ENCODE measurements around the gene RPA1. TPM values are rescaled to one million over a fixed set of nuclear protein-coding genes. Genes with fewer than 3 reads are reported as not detected.
"Not testable (repeated sequence)": the region's sequence is repeated elsewhere in the genome, so short reads cannot be mapped to it uniquely, and the experiment has no call there.

RPA1 gene
- total and polyA plus RNA-seq, 2 donors (not counting 1 experiment from before 2014, with no cell fraction given) = 22.3 to 55.4 TPM

GRCh38 chr17:1888741-1889140 is 58.9 kb downstream of the RPA1 start:
- no peaks in the 10 kb centered on the region for H3K27me3 ChIP-seq (ENCODE audit: control insufficient read depth, insufficient read depth, low read length)
- no peaks in the 10 kb centered on the region for H4K20me1 ChIP-seq (ENCODE audit: control insufficient read depth, extremely low read depth, insufficient read depth, low read length)
- H2AFZ ChIP-seq (ENCODE audit: low read length) = no peak overlapping the region
- no peaks in the 10 kb centered on the region for H3K9me3 ChIP-seq (ENCODE audit: control insufficient read depth, insufficient read depth, low read depth, low read length)
- H3K4me1 ChIP-seq (ENCODE audit: control insufficient read depth, extremely low read depth, insufficient read depth, low read length) = no peaks in the 10 kb centered on the region
- peaks cover 15% of the 10 kb centered on the region for H3K36me3 ChIP-seq (ENCODE audit: control insufficient read depth, insufficient read depth, low read length)
- no peak overlapping the region for H3K9ac ChIP-seq (ENCODE audit: insufficient read depth, low read length)
- DNase-seq (ENCODE audit: low read depth in 2 of 2) = no peak
- H3K79me2 ChIP-seq (ENCODE audit: control insufficient read depth, insufficient read depth, low read length) = no peaks in the 10 kb centered on the region
- H3K27ac ChIP-seq (ENCODE audit: insufficient read depth, low read length) = no peak overlapping the region
- no peak overlapping the region for H3K4me3 ChIP-seq (replicated peaks in 1 of 4; ENCODE audit: control extremely low read depth in 1 of 4, insufficient read depth in 1 of 4, low read depth in 3 of 4, low read length in 4 of 4)
- H3K4me2 ChIP-seq (ENCODE audit: extremely low read depth, insufficient read depth, low read length) = no peak overlapping the region
- TF ChIP-seq CTCF (conservative IDR thresholded peaks at IDR 0.05 in 1 of 2, IDR thresholded peaks at IDR 0.05 in 1 of 2; ENCODE audit: low read depth in 1 of 2, low read length in 2 of 2) (no peak), EZH2 (IDR thresholded peaks at IDR 0.05; ENCODE audit: low read length, missing control alignments) (no peak)

DNA sequence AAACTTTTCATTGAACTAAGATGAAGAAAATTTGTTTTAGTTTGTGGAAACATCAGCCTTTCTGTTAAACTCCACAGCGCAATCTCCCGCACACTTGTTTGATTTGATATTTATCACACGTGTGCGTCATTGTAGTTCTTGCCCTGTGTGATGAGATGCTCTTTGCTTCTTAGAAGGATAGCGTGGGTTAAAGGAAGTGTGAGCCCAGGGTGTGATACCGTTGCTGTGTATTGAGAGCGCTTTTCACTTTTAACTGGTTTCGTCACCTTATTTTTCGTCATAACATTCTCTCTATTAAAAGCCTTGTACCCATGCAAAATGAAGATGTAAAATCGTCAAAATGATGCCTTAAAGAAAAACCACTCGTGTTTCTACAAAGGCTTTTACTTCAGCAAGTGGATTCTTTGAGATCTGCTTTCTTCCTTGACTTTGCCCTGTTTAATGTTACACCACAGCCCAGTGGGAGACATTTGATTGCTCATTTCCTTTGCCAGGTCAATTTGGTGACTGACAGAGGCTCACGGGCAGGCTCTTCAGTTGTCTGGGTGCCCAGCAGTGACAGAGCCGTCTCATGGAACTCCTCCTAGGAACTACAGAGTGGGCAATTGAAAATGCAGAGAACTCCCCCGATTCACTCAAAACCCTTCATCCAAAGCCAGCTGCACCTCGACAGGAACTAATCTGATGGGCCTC is 61.1 kb downstream of the RPA1 start:
- H3K4me3 ChIP-seq (replicated peaks in 1 of 4; ENCODE audit: control extremely low read depth in 1 of 4, insufficient read depth in 1 of 4, low read depth in 3 of 4, low read length in 4 of 4) = no peak overlapping the region
- H3K4me1 ChIP-seq (ENCODE audit: control insufficient read depth, extremely low read depth, insufficient read depth, low read length) = no peaks in the 10 kb centered on the region
- H2AFZ ChIP-seq (ENCODE audit: low read length) = no peak overlapping the region
- H3K79me2 ChIP-seq (ENCODE audit: control insufficient read depth, insufficient read depth, low read length) = no peaks in the 10 kb centered on the region
- H3K9me3 ChIP-seq (ENCODE audit: control insufficient read depth, insufficient read depth, low read depth, low read length) = no peaks in the 10 kb centered on the region
- no peaks in the 10 kb centered on the region for H3K27me3 ChIP-seq (ENCODE audit: control insufficient read depth, insufficient read depth, low read length)
- H3K4me2 ChIP-seq (ENCODE audit: extremely low read depth, insufficient read depth, low read length) = no peak overlapping the region
- TF ChIP-seq CTCF (conservative IDR thresholded peaks at IDR 0.05 in 1 of 2, IDR thresholded peaks at IDR 0.05 in 1 of 2; ENCODE audit: low read depth in 1 of 2, low read length in 2 of 2) (no peak), EZH2 (IDR thresholded peaks at IDR 0.05; ENCODE audit: low read length, missing control alignments) (no peak)
- no peak overlapping the region for H3K27ac ChIP-seq (ENCODE audit: insufficient read depth, low read length)
- no peak for DNase-seq (ENCODE audit: low read depth in 2 of 2)
- peaks cover 7% of the 10 kb centered on the region for H3K36me3 ChIP-seq (ENCODE audit: control insufficient read depth, insufficient read depth, low read length)
- no peak overlapping the region for H3K9ac ChIP-seq (ENCODE audit: insufficient read depth, low read length)
- no peaks in the 10 kb centered on the region for H4K20me1 ChIP-seq (ENCODE audit: control insufficient read depth, extremely low read depth, insufficient read depth, low read length)

GRCh38 chr17:1894753-1895339 is 65.0 kb downstream of the RPA1 start:
- no peak overlapping the region for H3K27ac ChIP-seq (ENCODE audit: insufficient read depth, low read length)
- no peaks in the 10 kb centered on the region for H3K27me3 ChIP-seq (ENCODE audit: control insufficient read depth, insufficient read depth, low read length)
- TF ChIP-seq CTCF (conservative IDR thresholded peaks at IDR 0.05 in 1 of 2, IDR thresholded peaks at IDR 0.05 in 1 of 2; ENCODE audit: low read depth in 1 of 2, low read length in 2 of 2) (no peak), EZH2 (IDR thresholded peaks at IDR 0.05; ENCODE audit: low read length, missing control alignments) (no peak)
- no peak overlapping the region for H3K9ac ChIP-seq (ENCODE audit: insufficient read depth, low read length)
- no peak overlapping the region for H3K4me3 ChIP-seq (replicated peaks in 1 of 4; ENCODE audit: control extremely low read depth in 1 of 4, insufficient read depth in 1 of 4, low read depth in 3 of 4, low read length in 4 of 4)
- no peaks in the 10 kb centered on the region for H3K9me3 ChIP-seq (ENCODE audit: control insufficient read depth, insufficient read depth, low read depth, low read length)
- no peaks in the 10 kb centered on the region for H3K79me2 ChIP-seq (ENCODE audit: control insufficient read depth, insufficient read depth, low read length)
- H3K4me1 ChIP-seq (ENCODE audit: control insufficient read depth, extremely low read depth, insufficient read depth, low read length) = no peaks in the 10 kb centered on the region
- no peak for DNase-seq (ENCODE audit: low read depth in 2 of 2)
- no peak overlapping the region for H3K4me2 ChIP-seq (ENCODE audit: extremely low read depth, insufficient read depth, low read length)
- peaks cover 4% of the 10 kb centered on the region for H3K36me3 ChIP-seq (ENCODE audit: control insufficient read depth, insufficient read depth, low read length)
- no peak overlapping the region for H2AFZ ChIP-seq (ENCODE audit: low read length)
- no peaks in the 10 kb centered on the region for H4K20me1 ChIP-seq (ENCODE audit: control insufficient read depth, extremely low read depth, insufficient read depth, low read length)

DNA sequence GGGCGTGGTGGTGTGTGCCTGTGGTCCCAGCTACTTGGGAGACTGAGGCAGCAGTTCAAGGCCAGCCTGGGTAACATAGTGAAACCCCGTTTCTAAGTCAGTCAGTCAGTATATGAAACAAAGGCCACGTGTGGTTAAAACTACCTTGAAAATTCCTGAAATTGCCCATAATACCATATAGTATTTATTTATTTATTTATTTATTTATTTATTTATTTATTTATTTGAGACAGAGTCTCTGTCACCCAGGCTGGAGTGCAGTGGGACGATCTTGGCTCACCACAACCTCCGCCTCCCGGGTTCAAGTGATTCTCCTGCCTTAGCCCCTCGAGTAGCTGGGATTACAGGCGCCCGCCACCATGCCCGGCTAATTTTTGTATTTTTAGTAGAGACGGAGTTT is 65.7 kb downstream of the RPA1 start:
- H3K36me3 ChIP-seq (ENCODE audit: control insufficient read depth, insufficient read depth, low read length) = not testable (repeated sequence)

More for the DNA sequence above, 65.7 kb downstream of the RPA1 start:
- H2AFZ ChIP-seq (ENCODE audit: low read length); H3K27me3 ChIP-seq (ENCODE audit: control insufficient read depth, insufficient read depth, low read length); DNase-seq (ENCODE audit: low read depth in 2 of 2); H3K79me2 ChIP-seq (ENCODE audit: control insufficient read depth, insufficient read depth, low read length); H3K4me3 ChIP-seq (replicated peaks in 1 of 4; ENCODE audit: control extremely low read depth in 1 of 4, insufficient read depth in 1 of 4, low read depth in 3 of 4, low read length in 4 of 4); H3K4me1 ChIP-seq (ENCODE audit: control insufficient read depth, extremely low read depth, insufficient read depth, low read length); H3K9me3 ChIP-seq (ENCODE audit: control insufficient read depth, insufficient read depth, low read depth, low read length); H3K9ac ChIP-seq (ENCODE audit: insufficient read depth, low read length); H3K27ac ChIP-seq (ENCODE audit: insufficient read depth, low read length); H4K20me1 ChIP-seq (ENCODE audit: control insufficient read depth, extremely low read depth, insufficient read depth, low read length); H3K4me2 ChIP-seq (ENCODE audit: extremely low read depth, insufficient read depth, low read length): not testable (repeated sequence)
